K562 (cell line): ENCODE data around the gene PLCD4. TPM values are rescaled to one million over a fixed set of nuclear protein-coding genes. Genes with fewer than 3 reads are reported as not detected.

ENCODE experiments used
- CEBPB ChIP-seq: fragments of 450-650 bp; IDR thresholded peaks from 2 replicates; pipeline ENCODE4 v1.6.1; 2016; ENCODE audit warnings: missing genetic modification characterization, missing compliant biosample characterization
- CXXC5 ChIP-seq: fragments of 250-450 bp; sonication (Bioruptor Pico); IDR thresholded peaks from 2 replicates; pipeline ENCODE4 v1.8.0; 2022; ENCODE audit warnings: inconsistent platforms, mild to moderate bottlenecking, moderate library complexity
- ELF1 ChIP-seq: fragments of 200-800 bp; sonication (Bioruptor generic); IDR thresholded peaks from 2 replicates; pipeline ENCODE4 v1.6.1; 2016; ENCODE audit warnings: missing genetic modification characterization, missing compliant biosample characterization
- ETS1 ChIP-seq: conservative IDR thresholded peaks from 2 replicates; pipeline ENCODE4 v1.6.1; 2011; ENCODE audit warnings: low read depth, mild to moderate bottlenecking, low read length; ENCODE audit not compliant: control insufficient read depth
- NBN ChIP-seq: fragments of 450-650 bp; IDR thresholded peaks from 2 replicates; pipeline ENCODE4 v1.6.1; 2016; ENCODE audit warnings: low read depth, mild to moderate bottlenecking
- NRF1 ChIP-seq, 2 experiments: fragments of 450-650 bp; IDR thresholded peaks in 1 of 2; conservative IDR thresholded peaks in 1 of 2; 2 replicates each; pipeline ENCODE4 v1.6.1; 2014; ENCODE audit warnings: mild to moderate bottlenecking in 2 of 2
- PURB ChIP-seq: sonication (generic); formaldehyde crosslinking; IDR thresholded peaks from 2 replicates; pipeline ENCODE4 v1.9.0; 2021; ENCODE audit warnings: low read depth, mild to moderate bottlenecking, missing genetic modification reagents
- RBM15 ChIP-seq: fragments of 200-400 bp; formaldehyde crosslinking; IDR thresholded peaks from 2 replicates; pipeline ENCODE4 v1.6.1; 2018; ENCODE audit warnings: mild to moderate bottlenecking, low read length, moderate library complexity; ENCODE audit not compliant: insufficient read depth
- SAFB2 ChIP-seq: fragments of 200-400 bp; formaldehyde crosslinking; IDR thresholded peaks from 2 replicates; pipeline ENCODE4 v1.6.1; 2018; ENCODE audit warnings: borderline replicate concordance, low read length, low read depth, moderate library complexity; ENCODE audit not compliant: severe bottlenecking
- SIN3A ChIP-seq, 2 experiments: fragments of 150-350 bp in 1 of 2; IDR thresholded peaks; 2 replicates each; pipeline ENCODE4 v1.6.1; 2011 to 2016; ENCODE audit warnings: borderline replicate concordance in 2 of 2, low read depth in 2 of 2, low read length in 2 of 2, mild to moderate bottlenecking in 2 of 2, moderate library complexity in 2 of 2; ENCODE audit not compliant: control insufficient read depth in 1 of 2
- SNAPC5 ChIP-seq: fragments of 250-450 bp; sonication (Bioruptor Pico); IDR thresholded peaks from 2 replicates; pipeline ENCODE4 v1.8.0; 2021; ENCODE audit warnings: moderate library complexity, mild to moderate bottlenecking, inconsistent platforms
- TBP ChIP-seq: optimal IDR thresholded peaks from 2 replicates; pipeline ENCODE3; 2011; ENCODE audit warnings: low read depth, low read length, improper control_type of control experiment
- TFE3 ChIP-seq: fragments of 450-650 bp; formaldehyde crosslinking; IDR thresholded peaks from 2 replicates; pipeline ENCODE4 v1.4.0; 2020; ENCODE audit warnings: mild to moderate bottlenecking, mixed read lengths
- VEZF1 ChIP-seq: fragments of 200-800 bp; sonication (Bioruptor generic); IDR thresholded peaks from 2 replicates; pipeline ENCODE4 v1.6.1; 2017; ENCODE audit warnings: missing genetic modification characterization, missing compliant biosample characterization
- XRCC4 ChIP-seq: IDR thresholded peaks from one replicate; pipeline ENCODE4 v1.6.1; 2011; ENCODE audit not compliant: insufficient read depth, insufficient read length; ENCODE audit errors: extremely low read depth
- ZNF324 ChIP-seq: fragments of 250-450 bp; sonication (Bioruptor Pico); IDR thresholded peaks from 2 replicates; pipeline ENCODE4 v1.4.0; 2020; ENCODE audit warnings: mild to moderate bottlenecking
- ZNF586 ChIP-seq: fragments of 450-650 bp; formaldehyde crosslinking; conservative IDR thresholded peaks from 2 replicates; pipeline ENCODE4 v1.4.0; 2020; ENCODE audit warnings: mild to moderate bottlenecking, moderate library complexity
- ZNF766 ChIP-seq: fragments of 200-800 bp; sonication (Bioruptor generic); conservative IDR thresholded peaks from 2 replicates; pipeline ENCODE4 v1.6.1; 2016; ENCODE audit warnings: missing genetic modification characterization, missing compliant biosample characterization
- polyA plus RNA-seq, 8 experiments: library from polyadenylated mRNA; depleted of rRNA in 4 of 8; stranded (reverse) in 5 of 8; unstranded in 3 of 8; fragments of >200 nt; fragmentation: Nextera tagmentation in 2 of 8; fragmentation: Illumina TruSeq in 1 of 8; extraction: Ambion mirVana in 2 of 8; extraction: Trizol in 1 of 8; gene quantifications; 2 replicates each; pipeline versions ENCODE4 v1.2.1 to v1.2.3, GENCODE V29; 2011 to 2014; ENCODE audit warnings: inconsistent platforms in 1 of 8, missing spikeins in 1 of 8
- total RNA-seq, 7 experiments: library from RNA; depleted of rRNA in 6 of 7; stranded (reverse); fragments of >200 nt in 6 of 7; fragmentation: Illumina TruSeq in 2 of 7; extraction: Trizol in 2 of 7; gene quantifications; 2 replicates each; pipeline versions ENCODE4 v1.2.1 to v1.2.3, GENCODE V29; 2011 to 2021; ENCODE audit warnings: low replicate concordance in 1 of 7
- TF ChIP-seq, protein P1 (sequence below): sonication (generic); formaldehyde crosslinking; IDR thresholded peaks from 2 replicates; pipeline ENCODE4 v1.8.1; 2023; ENCODE audit warnings: mild to moderate bottlenecking, missing genetic modification reagents

The PLCD4 gene
- total and polyA plus RNA-seq, 9 of the 15 experiments (the other 6 are each of a cell fraction or from before 2014, with no cell fraction given), result 0.13 to 0.38 TPM; not detected in 7

DNA sequence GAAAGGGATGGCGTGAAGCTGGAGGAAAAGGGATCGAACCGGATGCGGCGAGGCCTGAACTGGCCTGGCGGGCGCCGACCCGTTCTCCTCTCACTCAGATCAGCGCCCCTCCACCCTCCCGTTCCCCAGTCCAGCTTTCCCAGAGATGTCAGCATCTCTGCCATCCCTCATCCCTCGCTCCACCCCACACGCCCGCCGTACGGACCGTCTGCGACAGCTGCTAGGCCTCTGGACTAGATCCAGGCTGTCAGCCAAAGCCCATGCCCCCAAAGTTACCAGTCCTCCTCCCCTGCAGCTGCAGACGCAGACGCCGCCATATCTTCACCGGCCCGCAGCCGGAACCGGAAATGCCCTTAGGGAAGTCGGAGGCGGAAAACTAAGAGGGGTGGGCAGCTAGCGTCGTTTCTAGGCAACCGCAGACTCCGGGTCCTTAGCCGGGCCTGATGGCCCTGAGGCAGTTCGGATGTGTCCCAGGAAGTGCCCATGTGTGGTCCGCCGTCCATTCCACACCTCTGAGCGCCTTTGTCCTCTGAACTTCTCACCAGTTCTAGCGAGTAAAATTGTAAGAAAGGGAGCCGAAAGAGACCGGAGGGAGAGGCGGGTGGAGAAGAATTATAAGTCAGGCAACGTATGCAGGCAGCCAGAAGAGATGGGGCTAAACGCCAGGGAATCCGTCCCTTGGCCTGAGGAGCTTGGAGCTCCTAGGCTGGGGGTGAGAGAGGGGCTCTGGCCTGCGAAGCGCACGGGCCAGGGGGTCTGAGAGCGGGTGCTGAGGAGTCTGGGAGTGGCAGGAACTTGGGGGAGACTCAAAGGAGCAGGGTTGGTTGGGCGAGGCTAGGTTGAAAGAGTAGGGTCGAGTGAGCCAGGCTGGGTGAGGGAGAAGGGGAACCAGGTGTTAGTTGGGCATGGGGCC is 64.2 kb downstream of the PLCD4 start, which contains the start of the genes RNF25 and STK36 (continued):
- no peak for TF ChIP-seq TFE3 (CRISPR knock-in tag)
- TF ChIP-seq ZNF766 (CRISPR knock-in tag), result no peak
- TF ChIP-seq RBM15, result no peak
- no peak for TF ChIP-seq XRCC4
- peak; percentile 59; the same call in 1 of the 2 replicates for TF ChIP-seq VEZF1 (CRISPR knock-in tag)
- no peak for TF ChIP-seq NBN
- no peak for TF ChIP-seq PURB
- no peak for TF ChIP-seq SNAPC5 (CRISPR knock-in tag)
- TF ChIP-seq ETS1, result peak; percentile 54; the same call in 1 of the 2 replicates
- no peak for TF ChIP-seq ZNF324 (CRISPR knock-in tag)
- TF ChIP-seq NRF1 (conservative IDR thresholded peaks at IDR 0.05 in 1 of 2, IDR thresholded peaks at IDR 0.05 in 1 of 2), result 0 out of 4 replicates have a peak, but pooled peaks have one; percentile 17 to 34
- TF ChIP-seq ZNF586 (CRISPR knock-in tag), result no peak
- no peak for TF ChIP-seq CEBPB (tag)
- no peak for TF ChIP-seq SAFB2
- TF ChIP-seq, protein P1, sequence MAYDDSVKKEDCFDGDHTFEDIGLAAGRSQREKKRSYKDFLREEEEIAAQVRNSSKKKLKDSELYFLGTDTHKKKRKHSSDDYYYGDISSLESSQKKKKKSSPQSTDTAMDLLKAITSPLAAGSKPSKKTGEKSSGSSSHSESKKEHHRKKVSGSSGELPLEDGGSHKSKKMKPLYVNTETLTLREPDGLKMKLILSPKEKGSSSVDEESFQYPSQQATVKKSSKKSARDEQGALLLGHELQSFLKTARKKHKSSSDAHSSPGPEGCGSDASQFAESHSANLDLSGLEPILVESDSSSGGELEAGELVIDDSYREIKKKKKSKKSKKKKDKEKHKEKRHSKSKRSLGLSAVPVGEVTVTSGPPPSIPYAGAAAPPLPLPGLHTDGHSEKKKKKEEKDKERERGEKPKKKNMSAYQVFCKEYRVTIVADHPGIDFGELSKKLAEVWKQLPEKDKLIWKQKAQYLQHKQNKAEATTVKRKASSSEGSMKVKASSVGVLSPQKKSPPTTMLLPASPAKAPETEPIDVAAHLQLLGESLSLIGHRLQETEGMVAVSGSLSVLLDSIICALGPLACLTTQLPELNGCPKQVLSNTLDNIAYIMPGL (CRISPR knock-in tag), result no peak
- peak; percentile 59; the same call in 1 of the 2 replicates for TF ChIP-seq ELF1 (tag)
- peak; percentile 66; a peak in 1 of 4 replicates for TF ChIP-seq SIN3A (IDR thresholded peaks at IDR 0.05; ENCODE audit: borderline replicate concordance in 2 of 2, control insufficient read depth in 1 of 2, low read depth in 2 of 2, low read length in 2 of 2)
- peak; percentile 63 for TF ChIP-seq CXXC5 (CRISPR knock-in tag)
- peak; percentile 49 for TF ChIP-seq TBP
